Testis (tissue), 2 donors: ENCODE measurements around the gene MRE11.

Experiments
- CTCF ChIP-seq, 3 experiments: fragments of 450-650 bp in 2 of 3; fragments of 200-600 bp in 1 of 3; sonication (generic) in 1 of 3; IDR thresholded peaks; one replicate each; pipeline ENCODE4 v1.5.1; 2016 to 2019; ENCODE audit warnings: antibody characterized with exemption in 3 of 3, mild to moderate bottlenecking in 2 of 3, moderate library complexity in 1 of 3
- POLR2A ChIP-seq: fragments of 450-650 bp; IDR thresholded peaks from one replicate; pipeline ENCODE4 v1.6.1; 2017; ENCODE audit warnings: antibody characterized with exemption, mild to moderate bottlenecking, moderate library complexity

DNA sequence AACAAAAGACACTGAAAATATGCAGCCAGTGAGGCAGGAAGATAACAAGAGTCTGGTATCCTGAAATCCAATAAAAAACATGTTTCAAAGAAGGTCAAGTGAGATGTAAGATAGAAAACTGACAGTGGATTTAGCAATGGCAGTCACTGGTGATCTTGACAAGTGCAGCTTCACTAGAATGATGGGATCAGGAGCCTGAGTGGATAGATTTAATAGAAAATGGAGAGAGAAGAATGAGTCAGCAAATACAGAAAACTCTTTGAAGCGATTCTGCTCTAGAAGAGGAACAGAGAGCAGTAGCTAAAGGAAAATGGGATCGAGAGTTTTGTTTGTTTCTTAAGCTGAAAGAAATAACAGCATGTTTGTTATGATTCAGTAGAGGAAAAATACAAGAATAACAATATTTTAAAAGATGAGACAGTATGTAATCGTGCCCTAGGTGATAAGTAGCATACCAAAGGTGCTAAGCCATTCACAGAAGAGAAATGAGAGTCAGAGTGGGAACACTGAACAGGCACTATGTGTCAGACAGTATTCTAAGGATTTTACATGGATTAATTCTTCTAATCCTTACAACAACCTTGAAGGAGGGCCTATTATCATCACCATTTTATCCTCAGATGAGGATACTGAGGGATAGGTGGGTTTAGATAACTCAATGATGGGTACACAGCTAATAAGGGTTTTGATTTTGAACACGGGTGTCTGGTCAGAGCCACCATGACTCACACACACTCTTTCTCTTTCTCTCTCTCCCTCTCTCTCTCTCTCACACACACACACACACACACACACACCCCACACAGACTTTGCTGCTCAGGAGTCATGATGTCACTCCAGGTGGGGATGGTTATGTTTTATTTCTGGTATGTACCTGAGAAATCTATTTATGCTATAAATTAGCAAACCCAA lies 36.3 kb downstream of the MRE11 start:
- TF ChIP-seq CTCF (IDR thresholded peaks at IDR 0.05), result no peak
- no peak for TF ChIP-seq POLR2A
